Gastroesophageal sphincter (tissue), 4 donors: ENCODE measurements around the gene DNAJB9. TPM values are rescaled to one million over a fixed set of nuclear protein-coding genes. Genes with fewer than 3 reads are reported as not detected.

Source experiments
- ATAC-seq: fragments of 150-250 bp; one replicate; pipeline ENCODE4 v1.9.1; 2016; ENCODE audit warnings: mild to moderate bottlenecking, moderate library complexity
- H3K27ac ChIP-seq, 4 donors: fragments of 200-600 bp; sonication (generic) in 3 of 4; 1 replicate in 3 of 4; 2 replicates in 1 of 4; pipeline ENCODE4 v1.5.1; 2016 to 2019
- H3K27me3 ChIP-seq: fragments of 200-600 bp; sonication (generic); one replicate; pipeline ENCODE4 v1.5.1; 2019
- H3K36me3 ChIP-seq, 2 donors: fragments of 200-600 bp; sonication (generic); one replicate each; pipeline ENCODE4 v1.5.1; 2019; ENCODE audit warnings: control low read depth in 1 of 2
- H3K4me1 ChIP-seq, 3 donors: fragments of 200-600 bp; sonication (generic); 1 replicate in 2 of 3; 2 replicates in 1 of 3; pipeline ENCODE4 v1.5.1; 2016 to 2019; ENCODE audit warnings: control low read depth in 2 of 3
- H3K4me3 ChIP-seq, 2 donors: fragments of 200-600 bp; sonication (generic); one replicate each; pipeline ENCODE4 v1.5.1; 2019; ENCODE audit warnings: mild to moderate bottlenecking in 1 of 2, moderate library complexity in 1 of 2
- H3K9me3 ChIP-seq, 3 donors: fragments of 200-600 bp; sonication (generic); one replicate each; pipeline ENCODE4 v1.5.1; 2017 to 2019; ENCODE audit warnings: control low read depth in 2 of 3
- CTCF ChIP-seq, 4 experiments: fragments of 200-600 bp in 2 of 4; fragments of 450-650 bp in 2 of 4; sonication (generic) in 1 of 4; IDR thresholded peaks; one replicate each; pipeline ENCODE4 v1.5.1; 2017 to 2019; ENCODE audit warnings: antibody characterized with exemption in 4 of 4, mild to moderate bottlenecking in 2 of 4, moderate library complexity in 2 of 4
- EP300 ChIP-seq: sonication (generic); formaldehyde crosslinking; IDR thresholded peaks from one replicate; pipeline ENCODE4 v1.6.1; 2017; ENCODE audit warnings: antibody characterized with exemption, mild to moderate bottlenecking
- POLR2A ChIP-seq, 2 donors: fragments of 450-650 bp; IDR thresholded peaks; one replicate each; pipeline ENCODE4 v1.6.1; 2017; ENCODE audit warnings: antibody characterized with exemption in 2 of 2, mild to moderate bottlenecking in 2 of 2, moderate library complexity in 1 of 2
- POLR2AphosphoS5 ChIP-seq: sonication (generic); formaldehyde crosslinking; IDR thresholded peaks from one replicate; pipeline ENCODE4 v1.6.1; 2017; ENCODE audit warnings: antibody characterized with exemption
- WGBS, 2 donors: methylation state at CpG; one replicate each; pipeline ENCODE4 v1.1.5; 2018; ENCODE audit warnings: low coverage in 1 of 2; 5-methylcytosine and 5-hydroxymethylcytosine counted together
- total RNA-seq, 4 donors: library from RNA; depleted of rRNA; stranded (reverse); fragments of >200 nt; gene quantifications; one replicate each; pipeline ENCODE4 v1.1.0, GENCODE V29; 2016

Gene DNAJB9
- total RNA-seq, 4 donors from 2014 or later = 17.4 to 31.2 (median 24.4) TPM

- TF ChIP-seq POLR2A (IDR thresholded peaks at IDR 0.05) (no peak), EP300 (no peak), POLR2AphosphoS5 (no peak), CTCF (IDR thresholded peaks at IDR 0.05) (no peak)
- H3K9me3 ChIP-seq = peaks cover 0 to 21% (median 0%) of the 10 kb centered on the region in 3 donors
- H3K27me3 ChIP-seq = no peaks in the 10 kb centered on the region
- peaks cover 0 to 13% of the 10 kb centered on the region in 2 donors for H3K36me3 ChIP-seq
- no peak overlapping the region for H3K4me3 ChIP-seq
- H3K4me1 ChIP-seq = no peaks in the 10 kb centered on the region
- no peak overlapping the region for H3K27ac ChIP-seq
- no peak for ATAC-seq
- WGBS, 2 donors = 89% methylated on average over 1 of the region's 1 CpG; no CpG with 5 or more reads in 1 of the 2 donors
Observed at GRCh38 chr7:108557617-108558016, 12.1 kb upstream of the DNAJB9 start.

GRCh38 chr7:108559253-108559652, 10.4 kb upstream of the DNAJB9 start:
- Histone ChIP-seq H3K4me1 (no peaks in the 10 kb centered on the region), H3K36me3 (peaks cover 0 to 20% of the 10 kb centered on the region in 2 donors), H3K27ac (no peak overlapping the region), H3K27me3 (no peaks in the 10 kb centered on the region), H3K4me3 (no peak overlapping the region), H3K9me3 (peaks cover 0 to 21% (median 0%) of the 10 kb centered on the region in 3 donors)
- no peak for ATAC-seq
- TF ChIP-seq POLR2AphosphoS5 (no peak), CTCF (IDR thresholded peaks at IDR 0.05) (no peak), EP300 (no peak), POLR2A (IDR thresholded peaks at IDR 0.05) (no peak)
- 90 to 94% methylated on average over 4 of the region's 4 CpGs for WGBS, 2 donors

- Histone ChIP-seq H3K4me1 (no peaks in the 10 kb centered on the region), H3K36me3 (peaks cover 0 to 37% of the 10 kb centered on the region in 2 donors), H3K27ac (no peak overlapping the region), H3K9me3 (peaks cover 0 to 19% (median 0%) of the 10 kb centered on the region in 3 donors), H3K27me3 (no peaks in the 10 kb centered on the region), H3K4me3 (no peak overlapping the region)
- no peak for TF ChIP-seq POLR2AphosphoS5
- TF ChIP-seq EP300 = no peak
- no peak for TF ChIP-seq CTCF (IDR thresholded peaks at IDR 0.05)
- no peak for TF ChIP-seq POLR2A (IDR thresholded peaks at IDR 0.05)
- WGBS, 2 donors = 84 to 100% methylated on average over 3 to 4 of the region's 4 CpGs
- no peak for ATAC-seq
Observed at GRCh38 chr7:108561047-108561619, 8.5 kb upstream of the DNAJB9 start.

- no peaks in the 10 kb centered on the region for H3K27me3 ChIP-seq
- no peak overlapping the region for H3K4me3 ChIP-seq
- no peak overlapping the region for H3K27ac ChIP-seq
- peaks cover under 1 to 27% (median 8%) of the 10 kb centered on the region in 3 donors for H3K4me1 ChIP-seq
- no peak for ATAC-seq
- TF ChIP-seq POLR2A (IDR thresholded peaks at IDR 0.05) (no peak), POLR2AphosphoS5 (no peak), CTCF (IDR thresholded peaks at IDR 0.05) (no peak)
- H3K36me3 ChIP-seq = peaks cover 0 to 32% of the 10 kb centered on the region in 2 donors
- H3K9me3 ChIP-seq = no peaks in the 10 kb centered on the region
Observed at GRCh38 chr7:108565987-108566386, 3.7 kb upstream of the DNAJB9 start.

- peak overlapping the region; percentile 75 to 79 for H3K4me3 ChIP-seq
- 15 to 18% methylated on average over 8 to 17 of the region's 24 CpGs for WGBS, 2 donors
Observed at GRCh38 chr7:108568801-108569380, 783 bp upstream of the DNAJB9 start.

More at GRCh38 chr7:108568801-108569380, 783 bp upstream of the DNAJB9 start:
- no peak for ATAC-seq
- no peaks in the 10 kb centered on the region for H3K27me3 ChIP-seq
- peak overlapping the region; percentile 87 to 98 (median 96) for H3K27ac ChIP-seq
- H3K9me3 ChIP-seq = no peaks in the 10 kb centered on the region
- TF ChIP-seq POLR2A (IDR thresholded peaks at IDR 0.05) = no peak
- H3K36me3 ChIP-seq = peaks cover 0 to 32% of the 10 kb centered on the region in 2 donors
- H3K4me1 ChIP-seq = peaks cover 5 to 48% (median 15%) of the 10 kb centered on the region in 3 donors
